K562 (cell line): ENCODE data around the gene TM9SF3. TPM values are rescaled to one million over a fixed set of nuclear protein-coding genes. Genes with fewer than 3 reads are reported as not detected.
A peak's percentile ranks its signal among the peaks of the same experiment; 100 is the strongest.

Experiments used
- CTBP1 ChIP-seq: fragments of 450-650 bp; IDR thresholded peaks from 2 replicates; pipeline ENCODE4 v1.6.1; 2016; ENCODE audit warnings: borderline replicate concordance
- CXXC5 ChIP-seq: fragments of 250-450 bp; sonication (Bioruptor Pico); IDR thresholded peaks from 2 replicates; pipeline ENCODE4 v1.8.0; 2022; ENCODE audit warnings: inconsistent platforms, mild to moderate bottlenecking, moderate library complexity
- DNMT1 ChIP-seq: fragments of 450-650 bp; IDR thresholded peaks from 2 replicates; pipeline ENCODE4 v1.6.1; 2016; ENCODE audit warnings: antibody characterized with exemption, mild to moderate bottlenecking
- LARP7 ChIP-seq: fragments of 450-650 bp; IDR thresholded peaks from 2 replicates; pipeline ENCODE4 v1.6.1; 2016
- NFYB ChIP-seq: IDR thresholded peaks from 2 replicates; pipeline ENCODE4 v1.6.1; 2011; ENCODE audit warnings: mild to moderate bottlenecking, moderate library complexity; ENCODE audit not compliant: insufficient read length; ENCODE audit errors: extremely low read depth
- NRF1 ChIP-seq, 2 experiments: fragments of 450-650 bp; IDR thresholded peaks in 1 of 2; conservative IDR thresholded peaks in 1 of 2; 2 replicates each; pipeline ENCODE4 v1.6.1; 2014; ENCODE audit warnings: mild to moderate bottlenecking in 2 of 2
- RAD21 ChIP-seq, 2 experiments: fragments of 250-450 bp in 1 of 2; fragments of 450-650 bp in 1 of 2; sonication (Bioruptor Pico) in 1 of 2; formaldehyde crosslinking in 1 of 2; IDR thresholded peaks in 1 of 2; conservative IDR thresholded peaks in 1 of 2; 2 replicates each; pipeline versions ENCODE4 v1.4.0 to v1.8.0; 2020 to 2022; ENCODE audit warnings: mild to moderate bottlenecking in 2 of 2, moderate library complexity in 1 of 2
- RBFOX2 ChIP-seq: fragments of 200-400 bp; formaldehyde crosslinking; IDR thresholded peaks from 2 replicates; pipeline ENCODE4 v1.6.1; 2017; ENCODE audit warnings: low read depth, mild to moderate bottlenecking, low read length, moderate library complexity
- TEAD1 ChIP-seq, 2 experiments: fragments of 450-650 bp in 1 of 2; sonication (generic) in 1 of 2; formaldehyde crosslinking; IDR thresholded peaks; 2 replicates each; pipeline versions ENCODE4 v1.4.0 to v1.8.0; 2020 to 2022; ENCODE audit warnings: mild to moderate bottlenecking in 2 of 2, missing genetic modification reagents in 1 of 2
- polyA plus RNA-seq, 8 experiments: library from polyadenylated mRNA; depleted of rRNA in 4 of 8; stranded (reverse) in 5 of 8; unstranded in 3 of 8; fragments of >200 nt; fragmentation: Nextera tagmentation in 2 of 8; fragmentation: Illumina TruSeq in 1 of 8; extraction: Ambion mirVana in 2 of 8; extraction: Trizol in 1 of 8; gene quantifications; 2 replicates each; pipeline versions ENCODE4 v1.2.1 to v1.2.3, GENCODE V29; 2011 to 2014; ENCODE audit warnings: inconsistent platforms in 1 of 8, missing spikeins in 1 of 8
- total RNA-seq, 7 experiments: library from RNA; depleted of rRNA in 6 of 7; stranded (reverse); fragments of >200 nt in 6 of 7; fragmentation: Illumina TruSeq in 2 of 7; extraction: Trizol in 2 of 7; gene quantifications; 2 replicates each; pipeline versions ENCODE4 v1.2.1 to v1.2.3, GENCODE V29; 2011 to 2021; ENCODE audit warnings: low replicate concordance in 1 of 7
- TF ChIP-seq, protein P1 (sequence below): fragments of 250-450 bp; sonication (Bioruptor Pico); IDR thresholded peaks from 2 replicates; pipeline ENCODE4 v1.5.0; 2020; ENCODE audit warnings: mild to moderate bottlenecking
- TF ChIP-seq, protein P2 (sequence below), 2 experiments: IDR thresholded peaks; 2 replicates each; pipeline ENCODE4 v1.6.1; 2012; ENCODE audit warnings: improper control_type of control experiment in 2 of 2, low read depth in 2 of 2, low read length in 2 of 2, borderline replicate concordance in 1 of 2
- TF ChIP-seq, protein P3 (sequence below): IDR thresholded peaks from 2 replicates; pipeline ENCODE4 v1.6.1; 2011; ENCODE audit warnings: borderline replicate concordance, low read depth, mild to moderate bottlenecking, moderate library complexity, low read length; ENCODE audit not compliant: insufficient read depth, poor library complexity, severe bottlenecking
- TF ChIP-seq, protein P4 (sequence below): fragments of 250-450 bp; sonication (Bioruptor Pico); IDR thresholded peaks from 2 replicates; pipeline ENCODE4 v1.8.0; 2021; ENCODE audit warnings: borderline replicate concordance, mild to moderate bottlenecking, moderate library complexity; ENCODE audit not compliant: poor library complexity, severe bottlenecking
- TF ChIP-seq, protein P5 (sequence below): fragments of 450-650 bp; formaldehyde crosslinking; IDR thresholded peaks from 2 replicates; pipeline ENCODE4 v1.4.0; 2020; ENCODE audit warnings: mild to moderate bottlenecking, moderate library complexity
- TF ChIP-seq, protein P6 (sequence below): IDR thresholded peaks from 2 replicates; pipeline ENCODE4 v1.6.1; 2016; ENCODE audit warnings: missing genetic modification characterization, missing compliant biosample characterization

Gene TM9SF3
- total and polyA plus RNA-seq, 9 of the 15 experiments (the other 6 are each of a cell fraction or from before 2014, with no cell fraction given), result 16.1 to 63.1 (median 34.9) TPM

DNA sequence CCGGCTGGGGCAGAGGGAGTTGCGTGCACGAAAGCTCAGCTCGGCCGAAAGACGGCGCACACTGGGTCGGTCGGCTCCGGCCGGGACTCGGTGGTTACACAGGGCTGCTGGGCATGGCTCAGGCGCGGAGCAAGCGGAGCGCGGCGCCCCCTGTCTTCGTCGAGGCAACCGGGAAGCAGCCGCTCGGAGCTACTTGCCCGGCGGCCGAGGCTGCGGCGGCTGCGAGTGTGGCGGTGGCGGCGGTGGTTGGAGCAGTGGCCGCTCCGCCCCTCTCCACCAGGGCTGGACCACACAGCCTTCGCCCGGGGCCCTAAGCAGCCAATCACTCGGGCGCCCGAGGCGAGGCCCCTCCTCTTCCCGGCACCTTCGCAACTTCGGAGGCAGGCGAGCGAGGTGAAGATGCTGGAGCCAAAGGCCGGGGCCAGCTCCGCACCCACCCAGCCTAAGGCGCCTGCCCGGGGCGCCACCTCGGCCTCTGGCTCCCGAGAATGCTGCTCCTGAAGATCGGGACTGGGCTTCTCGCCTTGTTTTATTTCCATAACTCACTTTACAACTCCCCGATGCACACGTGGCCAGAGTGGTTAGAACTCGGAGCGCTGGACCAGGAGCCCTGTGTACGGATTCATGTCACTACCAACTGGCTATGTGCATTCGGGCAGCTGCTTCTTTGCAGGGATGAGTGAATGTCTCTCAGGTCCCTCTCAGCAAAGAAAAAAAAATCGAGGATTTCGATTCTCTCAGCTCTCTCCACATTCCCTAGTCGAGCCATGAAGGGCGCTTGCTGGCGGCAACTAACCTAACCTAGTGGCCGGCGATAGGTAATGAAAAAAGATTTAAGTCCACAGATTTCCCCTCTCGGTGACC lies 72.9 kb downstream of the TM9SF3 start, which contains the start of gene TLL2 (continued):
- TF ChIP-seq, protein P1, sequence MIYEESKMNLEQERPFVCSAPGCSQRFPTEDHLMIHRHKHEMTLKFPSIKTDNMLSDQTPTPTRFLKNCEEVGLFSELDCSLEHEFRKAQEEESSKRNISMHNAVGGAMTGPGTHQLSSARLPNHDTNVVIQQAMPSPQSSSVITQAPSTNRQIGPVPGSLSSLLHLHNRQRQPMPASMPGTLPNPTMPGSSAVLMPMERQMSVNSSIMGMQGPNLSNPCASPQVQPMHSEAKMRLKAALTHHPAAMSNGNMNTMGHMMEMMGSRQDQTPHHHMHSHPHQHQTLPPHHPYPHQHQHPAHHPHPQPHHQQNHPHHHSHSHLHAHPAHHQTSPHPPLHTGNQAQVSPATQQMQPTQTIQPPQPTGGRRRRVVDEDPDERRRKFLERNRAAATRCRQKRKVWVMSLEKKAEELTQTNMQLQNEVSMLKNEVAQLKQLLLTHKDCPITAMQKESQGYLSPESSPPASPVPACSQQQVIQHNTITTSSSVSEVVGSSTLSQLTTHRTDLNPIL, result no peak
- TF ChIP-seq NFYB, result peak; percentile 9
- 0 out of 4 replicates have a peak, but pooled peaks of 1 of the 2 experiments have one; percentile 37 for TF ChIP-seq TEAD1 (CRISPR knock-in tag; IDR thresholded peaks at IDR 0.05)
- TF ChIP-seq, protein P2, sequence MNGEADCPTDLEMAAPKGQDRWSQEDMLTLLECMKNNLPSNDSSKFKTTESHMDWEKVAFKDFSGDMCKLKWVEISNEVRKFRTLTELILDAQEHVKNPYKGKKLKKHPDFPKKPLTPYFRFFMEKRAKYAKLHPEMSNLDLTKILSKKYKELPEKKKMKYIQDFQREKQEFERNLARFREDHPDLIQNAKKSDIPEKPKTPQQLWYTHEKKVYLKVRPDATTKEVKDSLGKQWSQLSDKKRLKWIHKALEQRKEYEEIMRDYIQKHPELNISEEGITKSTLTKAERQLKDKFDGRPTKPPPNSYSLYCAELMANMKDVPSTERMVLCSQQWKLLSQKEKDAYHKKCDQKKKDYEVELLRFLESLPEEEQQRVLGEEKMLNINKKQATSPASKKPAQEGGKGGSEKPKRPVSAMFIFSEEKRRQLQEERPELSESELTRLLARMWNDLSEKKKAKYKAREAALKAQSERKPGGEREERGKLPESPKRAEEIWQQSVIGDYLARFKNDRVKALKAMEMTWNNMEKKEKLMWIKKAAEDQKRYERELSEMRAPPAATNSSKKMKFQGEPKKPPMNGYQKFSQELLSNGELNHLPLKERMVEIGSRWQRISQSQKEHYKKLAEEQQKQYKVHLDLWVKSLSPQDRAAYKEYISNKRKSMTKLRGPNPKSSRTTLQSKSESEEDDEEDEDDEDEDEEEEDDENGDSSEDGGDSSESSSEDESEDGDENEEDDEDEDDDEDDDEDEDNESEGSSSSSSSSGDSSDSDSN (IDR thresholded peaks at IDR 0.05; ENCODE audit: borderline replicate concordance in 1 of 2, low read depth in 2 of 2, low read length in 2 of 2), result peak; percentile 61 to 86; a peak in 3 of 4 replicates
- TF ChIP-seq DNMT1, result no peak
- peak; percentile 41 to 43; a peak in 3 of 4 replicates for TF ChIP-seq NRF1 (conservative IDR thresholded peaks at IDR 0.05 in 1 of 2, IDR thresholded peaks at IDR 0.05 in 1 of 2)
- peak; percentile 17 to 41; a peak in 2 of 4 replicates for TF ChIP-seq RAD21 (CRISPR knock-in tag; conservative IDR thresholded peaks at IDR 0.05 in 1 of 2, IDR thresholded peaks at IDR 0.05 in 1 of 2)
- TF ChIP-seq LARP7, result no peak
- TF ChIP-seq, protein P3, sequence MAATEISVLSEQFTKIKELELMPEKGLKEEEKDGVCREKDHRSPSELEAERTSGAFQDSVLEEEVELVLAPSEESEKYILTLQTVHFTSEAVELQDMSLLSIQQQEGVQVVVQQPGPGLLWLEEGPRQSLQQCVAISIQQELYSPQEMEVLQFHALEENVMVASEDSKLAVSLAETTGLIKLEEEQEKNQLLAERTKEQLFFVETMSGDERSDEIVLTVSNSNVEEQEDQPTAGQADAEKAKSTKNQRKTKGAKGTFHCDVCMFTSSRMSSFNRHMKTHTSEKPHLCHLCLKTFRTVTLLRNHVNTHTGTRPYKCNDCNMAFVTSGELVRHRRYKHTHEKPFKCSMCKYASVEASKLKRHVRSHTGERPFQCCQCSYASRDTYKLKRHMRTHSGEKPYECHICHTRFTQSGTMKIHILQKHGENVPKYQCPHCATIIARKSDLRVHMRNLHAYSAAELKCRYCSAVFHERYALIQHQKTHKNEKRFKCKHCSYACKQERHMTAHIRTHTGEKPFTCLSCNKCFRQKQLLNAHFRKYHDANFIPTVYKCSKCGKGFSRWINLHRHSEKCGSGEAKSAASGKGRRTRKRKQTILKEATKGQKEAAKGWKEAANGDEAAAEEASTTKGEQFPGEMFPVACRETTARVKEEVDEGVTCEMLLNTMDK, result peak; percentile 14
- peak; percentile 31; the same call in 1 of the 2 replicates for TF ChIP-seq RBFOX2
- peak; percentile 79 for TF ChIP-seq CTBP1
- TF ChIP-seq, protein P4, sequence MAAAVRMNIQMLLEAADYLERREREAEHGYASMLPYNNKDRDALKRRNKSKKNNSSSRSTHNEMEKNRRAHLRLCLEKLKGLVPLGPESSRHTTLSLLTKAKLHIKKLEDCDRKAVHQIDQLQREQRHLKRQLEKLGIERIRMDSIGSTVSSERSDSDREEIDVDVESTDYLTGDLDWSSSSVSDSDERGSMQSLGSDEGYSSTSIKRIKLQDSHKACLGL (CRISPR knock-in tag), result no peak
- TF ChIP-seq CXXC5 (CRISPR knock-in tag), result peak; percentile 40; the same call in 1 of the 2 replicates
- TF ChIP-seq, protein P5, sequence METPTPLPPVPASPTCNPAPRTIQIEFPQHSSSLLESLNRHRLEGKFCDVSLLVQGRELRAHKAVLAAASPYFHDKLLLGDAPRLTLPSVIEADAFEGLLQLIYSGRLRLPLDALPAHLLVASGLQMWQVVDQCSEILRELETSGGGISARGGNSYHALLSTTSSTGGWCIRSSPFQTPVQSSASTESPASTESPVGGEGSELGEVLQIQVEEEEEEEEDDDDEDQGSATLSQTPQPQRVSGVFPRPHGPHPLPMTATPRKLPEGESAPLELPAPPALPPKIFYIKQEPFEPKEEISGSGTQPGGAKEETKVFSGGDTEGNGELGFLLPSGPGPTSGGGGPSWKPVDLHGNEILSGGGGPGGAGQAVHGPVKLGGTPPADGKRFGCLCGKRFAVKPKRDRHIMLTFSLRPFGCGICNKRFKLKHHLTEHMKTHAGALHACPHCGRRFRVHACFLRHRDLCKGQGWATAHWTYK (CRISPR knock-in tag), result no peak
- TF ChIP-seq, protein P6, sequence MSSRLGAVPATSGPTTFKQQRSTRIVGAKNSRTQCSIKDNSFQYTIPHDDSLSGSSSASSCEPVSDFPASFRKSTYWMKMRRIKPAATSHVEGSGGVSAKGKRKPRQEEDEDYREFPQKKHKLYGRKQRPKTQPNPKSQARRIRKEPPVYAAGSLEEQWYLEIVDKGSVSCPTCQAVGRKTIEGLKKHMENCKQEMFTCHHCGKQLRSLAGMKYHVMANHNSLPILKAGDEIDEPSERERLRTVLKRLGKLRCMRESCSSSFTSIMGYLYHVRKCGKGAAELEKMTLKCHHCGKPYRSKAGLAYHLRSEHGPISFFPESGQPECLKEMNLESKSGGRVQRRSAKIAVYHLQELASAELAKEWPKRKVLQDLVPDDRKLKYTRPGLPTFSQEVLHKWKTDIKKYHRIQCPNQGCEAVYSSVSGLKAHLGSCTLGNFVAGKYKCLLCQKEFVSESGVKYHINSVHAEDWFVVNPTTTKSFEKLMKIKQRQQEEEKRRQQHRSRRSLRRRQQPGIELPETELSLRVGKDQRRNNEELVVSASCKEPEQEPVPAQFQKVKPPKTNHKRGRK (tag), result no peak
